K562 (cell line): ENCODE data around the gene PYGM. TPM values are rescaled to one million over a fixed set of nuclear protein-coding genes. Genes with fewer than 3 reads are reported as not detected.

Source experiments
- EP300 ChIP-seq: IDR thresholded peaks from 2 replicates; pipeline ENCODE4 v1.6.1; 2012; ENCODE audit warnings: low read length, improper control_type of control experiment
- MAZ ChIP-seq, 2 experiments: fragments of 450-650 bp in 1 of 2; sonication (generic) in 1 of 2; formaldehyde crosslinking; IDR thresholded peaks in 1 of 2; conservative IDR thresholded peaks in 1 of 2; 2 replicates each; pipeline versions ENCODE4 v1.4.0 to v1.5.0; 2020; ENCODE audit warnings: mild to moderate bottlenecking in 1 of 2, missing genetic modification reagents in 1 of 2
- PHF8 ChIP-seq: fragments of 200-600 bp; sonication (generic); IDR thresholded peaks from 2 replicates; pipeline ENCODE4 v1.6.1; 2012; ENCODE audit warnings: mixed run types, mild to moderate bottlenecking, inconsistent platforms, low read length, moderate library complexity, borderline replicate concordance
- polyA plus RNA-seq, 8 experiments: library from polyadenylated mRNA; depleted of rRNA in 4 of 8; stranded (reverse) in 5 of 8; unstranded in 3 of 8; fragments of >200 nt; fragmentation: Nextera tagmentation in 2 of 8; fragmentation: Illumina TruSeq in 1 of 8; extraction: Ambion mirVana in 2 of 8; extraction: Trizol in 1 of 8; gene quantifications; 2 replicates each; pipeline versions ENCODE4 v1.2.1 to v1.2.3, GENCODE V29; 2011 to 2014; ENCODE audit warnings: inconsistent platforms in 1 of 8, missing spikeins in 1 of 8
- total RNA-seq, 7 experiments: library from RNA; depleted of rRNA in 6 of 7; stranded (reverse); fragments of >200 nt in 6 of 7; fragmentation: Illumina TruSeq in 2 of 7; extraction: Trizol in 2 of 7; gene quantifications; 2 replicates each; pipeline versions ENCODE4 v1.2.1 to v1.2.3, GENCODE V29; 2011 to 2021; ENCODE audit warnings: low replicate concordance in 1 of 7
- TF ChIP-seq, protein P1 (sequence below): fragments of 250-450 bp; sonication (Bioruptor Pico); IDR thresholded peaks from 2 replicates; pipeline ENCODE4 v1.5.0; 2022; ENCODE audit warnings: mild to moderate bottlenecking
- TF ChIP-seq, protein P2 (sequence below): fragments of 450-650 bp; IDR thresholded peaks from 2 replicates; pipeline ENCODE4 v1.6.1; 2017; ENCODE audit warnings: antibody characterized with exemption
- TF ChIP-seq, protein P3 (sequence below): sonication (generic); formaldehyde crosslinking; IDR thresholded peaks from 2 replicates; pipeline ENCODE4 v1.8.0; 2022; ENCODE audit warnings: missing genetic modification reagents, mild to moderate bottlenecking, moderate library complexity, borderline replicate concordance

Gene PYGM
- total and polyA plus RNA-seq, 9 of the 15 experiments (the other 6 are each of a cell fraction or from before 2014, with no cell fraction given): 0.07 to 1.5 (median 0.68) TPM

DNA sequence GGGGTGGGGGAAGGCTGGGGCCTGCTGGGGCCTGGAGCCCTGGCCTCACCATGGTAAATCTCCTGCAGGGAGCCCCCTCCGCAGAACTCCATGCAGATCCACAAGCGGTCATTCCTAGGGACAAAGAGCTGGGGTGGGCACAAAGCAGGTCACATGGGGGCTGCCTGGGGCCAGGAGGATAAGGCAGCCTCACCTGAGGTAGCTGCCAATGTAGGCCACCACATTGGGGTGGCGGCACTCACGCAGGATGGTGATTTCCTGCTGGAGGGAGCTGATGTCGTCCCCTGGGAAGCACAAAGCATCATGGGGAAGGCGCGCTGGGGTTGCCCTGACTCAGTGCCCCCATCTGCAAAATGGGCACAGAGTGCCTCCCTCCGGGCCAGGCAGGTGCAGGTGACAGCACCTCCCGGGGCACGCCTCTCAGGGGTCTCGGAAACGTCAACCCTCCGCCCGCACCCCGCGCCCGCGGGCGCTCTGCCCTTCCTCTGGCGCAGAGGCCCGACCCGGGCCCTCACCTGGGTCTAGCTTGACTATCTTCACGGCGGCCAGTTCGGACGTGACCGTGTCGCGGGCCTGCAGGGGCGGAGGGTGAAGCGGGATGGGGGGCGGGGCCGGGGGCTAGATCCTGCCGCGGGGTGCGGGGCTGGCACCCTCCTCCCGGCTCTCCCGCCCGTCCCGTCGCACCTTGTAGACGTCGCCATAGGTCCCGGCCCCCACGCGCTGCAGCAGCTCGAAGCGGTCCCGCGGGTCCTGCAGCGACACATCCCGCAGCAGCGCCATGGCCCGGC is 42.8 kb upstream of the PYGM start (continued):
- TF ChIP-seq, protein P1, sequence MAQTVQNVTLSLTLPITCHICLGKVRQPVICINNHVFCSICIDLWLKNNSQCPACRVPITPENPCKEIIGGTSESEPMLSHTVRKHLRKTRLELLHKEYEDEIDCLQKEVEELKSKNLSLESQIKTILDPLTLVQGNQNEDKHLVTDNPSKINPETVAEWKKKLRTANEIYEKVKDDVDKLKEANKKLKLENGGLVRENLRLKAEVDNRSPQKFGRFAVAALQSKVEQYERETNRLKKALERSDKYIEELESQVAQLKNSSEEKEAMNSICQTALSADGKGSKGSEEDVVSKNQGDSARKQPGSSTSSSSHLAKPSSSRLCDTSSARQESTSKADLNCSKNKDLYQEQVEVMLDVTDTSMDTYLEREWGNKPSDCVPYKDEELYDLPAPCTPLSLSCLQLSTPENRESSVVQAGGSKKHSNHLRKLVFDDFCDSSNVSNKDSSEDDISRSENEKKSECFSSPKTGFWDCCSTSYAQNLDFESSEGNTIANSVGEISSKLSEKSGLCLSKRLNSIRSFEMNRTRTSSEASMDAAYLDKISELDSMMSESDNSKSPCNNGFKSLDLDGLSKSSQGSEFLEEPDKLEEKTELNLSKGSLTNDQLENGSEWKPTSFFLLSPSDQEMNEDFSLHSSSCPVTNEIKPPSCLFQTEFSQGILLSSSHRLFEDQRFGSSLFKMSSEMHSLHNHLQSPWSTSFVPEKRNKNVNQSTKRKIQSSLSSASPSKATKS (CRISPR knock-in tag): no peak
- TF ChIP-seq, protein P2, sequence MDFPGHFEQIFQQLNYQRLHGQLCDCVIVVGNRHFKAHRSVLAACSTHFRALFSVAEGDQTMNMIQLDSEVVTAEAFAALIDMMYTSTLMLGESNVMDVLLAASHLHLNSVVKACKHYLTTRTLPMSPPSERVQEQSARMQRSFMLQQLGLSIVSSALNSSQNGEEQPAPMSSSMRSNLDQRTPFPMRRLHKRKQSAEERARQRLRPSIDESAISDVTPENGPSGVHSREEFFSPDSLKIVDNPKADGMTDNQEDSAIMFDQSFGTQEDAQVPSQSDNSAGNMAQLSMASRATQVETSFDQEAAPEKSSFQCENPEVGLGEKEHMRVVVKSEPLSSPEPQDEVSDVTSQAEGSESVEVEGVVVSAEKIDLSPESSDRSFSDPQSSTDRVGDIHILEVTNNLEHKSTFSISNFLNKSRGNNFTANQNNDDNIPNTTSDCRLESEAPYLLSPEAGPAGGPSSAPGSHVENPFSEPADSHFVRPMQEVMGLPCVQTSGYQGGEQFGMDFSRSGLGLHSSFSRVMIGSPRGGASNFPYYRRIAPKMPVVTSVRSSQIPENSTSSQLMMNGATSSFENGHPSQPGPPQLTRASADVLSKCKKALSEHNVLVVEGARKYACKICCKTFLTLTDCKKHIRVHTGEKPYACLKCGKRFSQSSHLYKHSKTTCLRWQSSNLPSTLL: no peak
- TF ChIP-seq EP300: no peak
- peak; percentile 59; the same call in 1 of the 2 replicates for TF ChIP-seq PHF8
- TF ChIP-seq MAZ (CRISPR knock-in tag; conservative IDR thresholded peaks at IDR 0.05 in 1 of 2, IDR thresholded peaks at IDR 0.05 in 1 of 2): peak in 1 of 2 experiments; percentile 34; a peak in 1 of 4 replicates
- TF ChIP-seq, protein P3, sequence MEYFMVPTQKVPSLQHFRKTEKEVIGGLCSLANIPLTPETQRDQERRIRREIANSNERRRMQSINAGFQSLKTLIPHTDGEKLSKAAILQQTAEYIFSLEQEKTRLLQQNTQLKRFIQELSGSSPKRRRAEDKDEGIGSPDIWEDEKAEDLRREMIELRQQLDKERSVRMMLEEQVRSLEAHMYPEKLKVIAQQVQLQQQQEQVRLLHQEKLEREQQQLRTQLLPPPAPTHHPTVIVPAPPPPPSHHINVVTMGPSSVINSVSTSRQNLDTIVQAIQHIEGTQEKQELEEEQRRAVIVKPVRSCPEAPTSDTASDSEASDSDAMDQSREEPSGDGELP (CRISPR knock-in tag): 0 out of 2 replicates have a peak, but pooled peaks have one; percentile 31
